HG03139 (cell line): Measurements from ENCODE around the gene SLC35B1.
A peak's percentile ranks its signal among the peaks of the same experiment; 100 is the strongest.

ENCODE experiments used
- ATAC-seq: cut with Tn5 transposase; IDR thresholded peaks from one replicate; pipeline ENCODE4 v1.9.1; 2021; ENCODE audit not compliant: unreplicated experiment

The SLC35B1 gene, protein sequence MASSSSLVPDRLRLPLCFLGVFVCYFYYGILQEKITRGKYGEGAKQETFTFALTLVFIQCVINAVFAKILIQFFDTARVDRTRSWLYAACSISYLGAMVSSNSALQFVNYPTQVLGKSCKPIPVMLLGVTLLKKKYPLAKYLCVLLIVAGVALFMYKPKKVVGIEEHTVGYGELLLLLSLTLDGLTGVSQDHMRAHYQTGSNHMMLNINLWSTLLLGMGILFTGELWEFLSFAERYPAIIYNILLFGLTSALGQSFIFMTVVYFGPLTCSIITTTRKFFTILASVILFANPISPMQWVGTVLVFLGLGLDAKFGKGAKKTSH

DNA sequence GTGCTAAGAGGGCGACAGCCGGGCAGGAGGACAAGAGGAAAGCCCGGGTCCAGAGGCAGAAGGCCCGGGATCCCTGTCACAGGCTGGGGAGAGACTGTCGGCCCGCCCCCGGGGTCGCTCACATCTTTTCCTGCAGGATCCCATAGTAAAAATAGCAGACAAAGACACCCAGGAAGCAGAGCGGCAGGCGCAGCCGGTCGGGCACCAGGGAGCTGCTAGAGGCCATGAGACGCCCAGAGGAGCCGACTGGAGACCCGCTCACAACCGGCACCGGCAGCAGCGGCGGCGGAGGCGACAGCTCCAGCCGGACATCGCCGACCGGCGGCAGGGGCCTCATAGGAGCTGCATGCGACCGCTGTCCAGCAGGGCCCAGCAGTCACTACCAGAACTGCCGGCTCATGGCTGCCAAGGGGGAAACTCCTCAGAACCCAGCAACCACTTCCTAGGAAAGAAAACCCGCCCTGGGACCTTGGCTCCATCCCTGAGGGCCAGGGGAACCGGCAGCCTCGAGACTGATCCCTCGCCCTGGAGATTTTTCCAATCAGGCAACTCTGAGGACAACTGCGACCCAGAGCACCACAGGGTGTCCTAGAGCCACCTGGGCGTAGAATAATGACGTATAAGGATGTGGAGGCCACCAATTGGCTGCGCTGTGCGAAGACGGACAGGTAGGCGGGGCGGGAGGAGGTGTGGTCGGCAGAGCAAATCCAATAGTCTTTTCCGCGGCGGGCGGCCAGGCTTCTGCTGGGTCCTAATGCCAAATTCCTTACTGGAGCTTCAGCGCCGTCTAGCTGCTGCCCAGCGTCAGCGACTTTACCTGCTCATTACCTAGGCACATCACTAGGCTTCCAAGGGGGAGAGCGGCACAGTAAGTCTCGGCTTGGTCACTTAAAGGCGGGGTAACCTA lies at the start of gene SLC35B1:
Gene SLC35B1 (minus strand): TSS at position 357 of the 907 bp plus-strand sequence. CDS start 131 bp downstream, at position 226.
- peak; percentile 91 for ATAC-seq

DNA sequence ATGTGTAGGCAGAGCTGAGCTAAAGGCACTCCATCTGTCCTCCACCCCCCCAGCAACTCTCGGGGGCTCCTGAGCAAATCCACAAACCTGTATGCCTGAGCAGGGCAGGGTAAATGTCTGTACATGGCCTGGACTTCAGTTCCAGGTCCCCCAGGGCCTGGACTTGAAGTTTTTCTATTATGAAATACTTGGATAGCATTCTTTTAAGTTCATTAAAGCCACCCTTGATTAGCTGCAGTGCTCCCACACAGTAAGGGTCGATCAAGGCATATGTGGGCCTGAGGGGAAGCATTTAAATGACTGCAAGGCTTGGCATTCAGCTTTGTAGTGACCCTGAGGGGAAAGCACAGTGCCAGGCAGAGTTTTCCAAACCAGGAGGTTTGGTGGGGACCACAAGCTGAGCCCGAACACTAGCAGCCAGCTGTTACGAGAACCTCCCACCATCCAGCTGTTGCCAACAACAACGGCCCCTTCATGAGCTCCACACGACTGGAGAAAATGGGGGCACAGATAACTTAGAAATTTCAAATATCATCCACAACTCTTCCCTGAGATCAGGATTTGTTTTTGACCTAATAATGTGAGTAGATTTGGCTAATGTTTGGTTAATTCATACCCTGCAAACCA lies 49.5 kb upstream of the SLC35B1 start:
- no peak for ATAC-seq

DNA sequence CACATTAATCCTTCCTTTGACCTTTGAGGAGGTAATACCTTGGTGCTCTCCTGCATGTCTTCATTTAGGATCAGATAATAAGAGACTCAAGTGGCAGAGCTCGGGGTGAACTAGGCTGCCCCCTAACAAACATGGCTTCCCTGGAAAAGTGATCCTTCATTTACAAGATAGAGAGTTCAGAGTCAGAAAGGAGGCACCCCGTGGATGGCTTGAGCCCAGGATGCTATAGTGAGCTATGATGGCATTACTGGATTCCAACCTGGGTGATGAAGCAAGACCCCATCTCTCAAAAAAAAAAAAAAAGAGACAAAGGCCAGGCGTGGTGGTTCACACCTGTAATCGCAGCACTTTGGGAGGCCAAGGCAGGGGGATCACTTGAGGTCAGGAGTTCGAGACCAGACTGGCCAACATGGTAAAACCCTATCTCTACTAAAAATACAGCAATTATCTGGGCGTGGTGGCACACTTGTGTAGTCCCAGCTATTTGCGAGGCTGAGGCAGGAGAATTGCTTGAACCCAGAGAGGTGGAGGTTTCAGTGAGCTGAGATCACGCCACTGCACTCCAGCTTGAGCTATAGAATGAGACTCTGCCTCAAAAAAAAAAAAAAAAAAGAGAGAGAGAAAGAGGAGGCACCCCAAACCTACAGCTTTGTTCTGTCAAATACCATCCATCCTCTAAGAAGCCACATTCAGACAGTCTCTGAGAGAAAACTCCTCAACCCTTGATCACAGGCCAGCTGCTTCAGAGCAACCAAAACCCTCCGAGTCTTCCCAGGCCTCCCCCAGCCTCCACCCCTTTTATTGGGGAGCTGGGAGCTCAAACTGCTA lies 48.8 kb upstream of the SLC35B1 start:
- ATAC-seq: no peak

DNA sequence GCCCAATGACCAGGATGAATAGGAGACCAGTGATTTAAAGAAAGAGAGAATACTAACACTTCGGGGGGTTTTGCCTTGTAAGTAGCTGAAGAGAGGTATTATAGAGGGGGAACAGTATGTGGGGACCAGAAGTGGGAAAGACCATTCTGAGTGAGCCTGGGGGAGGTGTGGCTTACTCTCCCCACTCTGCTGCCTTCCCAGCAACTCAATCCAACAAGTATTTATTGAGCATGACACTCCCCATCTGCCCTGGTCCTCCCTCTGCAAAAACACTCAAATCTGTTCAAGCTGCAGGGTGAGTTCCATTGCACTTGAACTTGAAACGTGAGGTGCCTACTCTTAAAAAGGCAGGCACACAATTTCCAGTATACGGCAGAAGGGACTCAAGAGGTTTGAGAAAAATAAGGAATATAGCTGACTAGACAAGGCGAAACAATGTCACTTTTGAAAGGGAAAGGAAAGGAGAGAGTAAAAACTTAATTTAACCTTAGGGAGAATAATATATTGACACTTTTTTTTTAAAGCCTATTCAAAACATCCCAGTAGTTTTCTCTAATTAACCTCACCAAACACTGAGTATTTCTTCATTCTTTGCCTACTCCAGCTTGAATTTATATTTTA lies 48.0 kb upstream of the SLC35B1 start:
- no peak for ATAC-seq

DNA sequence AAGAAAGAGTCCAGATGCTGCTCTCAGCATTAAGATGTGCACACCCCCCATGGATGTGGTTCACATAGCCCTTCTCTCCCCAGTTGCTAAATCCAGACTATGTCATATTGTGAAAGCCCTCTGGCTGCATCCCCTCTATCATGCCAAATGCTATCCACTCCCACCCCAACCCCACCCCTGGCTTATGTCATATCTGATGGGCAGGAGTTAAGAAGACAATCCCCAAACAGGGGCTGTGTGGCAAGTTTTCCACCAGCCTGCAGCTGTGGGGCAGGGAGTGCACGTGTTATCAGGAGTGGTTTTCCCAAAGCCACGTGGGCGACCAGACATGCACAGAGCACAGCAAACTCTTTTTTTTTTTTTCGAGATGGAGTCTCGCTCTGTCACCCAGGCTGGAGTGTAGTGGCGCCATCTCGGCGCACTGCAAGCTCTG lies 46.2 kb upstream of the SLC35B1 start:
- ATAC-seq: no peak

DNA sequence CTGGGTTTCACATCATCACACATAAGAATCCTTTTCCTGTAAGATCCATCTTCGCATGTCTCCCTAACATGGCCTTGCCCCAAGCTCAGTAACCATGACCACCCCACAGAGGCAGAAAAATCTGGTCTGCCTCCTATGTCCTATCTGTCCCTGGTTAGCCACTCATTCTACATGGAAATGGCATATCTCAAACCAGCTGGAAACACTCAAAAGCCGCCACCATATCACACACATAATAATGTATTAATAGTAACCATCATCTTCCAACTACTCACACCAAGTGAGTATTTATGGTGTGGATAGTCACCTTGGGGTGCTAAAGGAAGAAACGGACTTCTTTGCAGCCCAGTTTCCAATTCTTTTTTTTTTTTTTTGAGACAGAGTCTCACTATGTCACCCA lies 44.7 kb upstream of the SLC35B1 start:
- no peak for ATAC-seq

DNA sequence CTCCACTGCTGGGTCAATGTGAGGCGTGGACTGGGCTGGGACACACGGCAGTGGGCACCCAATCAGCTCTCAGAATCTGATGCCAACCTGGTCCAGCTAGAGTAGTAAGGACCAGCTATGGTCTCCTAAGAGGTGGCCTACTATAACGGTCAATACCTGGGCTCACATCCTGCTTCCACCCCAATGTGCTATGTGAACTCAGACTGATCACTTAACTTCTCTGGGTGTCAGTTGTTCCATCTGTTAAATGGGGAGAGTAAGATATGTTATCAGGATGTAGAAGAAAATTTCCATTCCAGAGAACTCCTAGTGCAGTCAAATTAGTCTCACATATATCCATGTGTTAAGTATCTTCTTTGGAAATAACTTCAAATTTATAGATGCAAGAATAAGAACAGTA lies 42.0 kb upstream of the SLC35B1 start:
- no peak for ATAC-seq

DNA sequence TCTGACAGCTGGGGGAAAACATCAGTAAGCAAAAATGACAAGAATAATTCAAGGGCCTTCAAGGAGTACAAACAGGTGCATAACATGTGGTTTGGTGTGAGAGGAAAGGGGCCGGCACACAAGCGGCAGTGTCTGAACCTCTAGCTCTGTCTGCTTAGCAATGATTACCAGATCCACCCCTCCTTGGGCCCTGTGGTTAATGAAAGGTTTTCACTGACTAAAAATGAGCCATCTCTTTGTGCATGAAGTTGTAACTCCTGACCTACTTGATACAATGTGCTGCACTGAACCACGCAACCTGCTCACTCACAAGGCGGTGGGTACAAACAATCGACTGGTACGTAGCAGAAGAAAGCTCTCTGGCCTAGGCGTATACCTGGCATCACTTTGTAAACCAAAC lies 41.0 kb upstream of the SLC35B1 start:
- peak; percentile 78 for ATAC-seq

DNA sequence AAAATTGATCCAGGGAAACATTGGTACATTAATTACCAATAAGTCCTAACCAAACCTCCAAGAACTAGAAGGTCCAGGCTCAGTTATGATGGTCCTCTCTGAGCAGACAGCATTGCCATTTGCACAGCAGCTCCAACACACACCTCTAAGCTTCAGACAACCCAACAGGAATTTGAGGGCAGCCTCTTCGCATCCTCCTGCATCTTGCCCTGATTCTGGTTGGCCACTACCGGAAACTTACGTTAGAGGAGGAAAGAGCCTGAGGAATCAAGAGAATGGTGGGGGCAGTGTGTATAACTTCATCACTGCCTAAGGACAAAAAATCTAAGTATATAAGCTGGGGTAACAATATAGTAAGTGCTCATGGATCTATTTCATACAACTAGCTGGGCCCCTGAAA lies 40.5 kb upstream of the SLC35B1 start:
- no peak for ATAC-seq

DNA sequence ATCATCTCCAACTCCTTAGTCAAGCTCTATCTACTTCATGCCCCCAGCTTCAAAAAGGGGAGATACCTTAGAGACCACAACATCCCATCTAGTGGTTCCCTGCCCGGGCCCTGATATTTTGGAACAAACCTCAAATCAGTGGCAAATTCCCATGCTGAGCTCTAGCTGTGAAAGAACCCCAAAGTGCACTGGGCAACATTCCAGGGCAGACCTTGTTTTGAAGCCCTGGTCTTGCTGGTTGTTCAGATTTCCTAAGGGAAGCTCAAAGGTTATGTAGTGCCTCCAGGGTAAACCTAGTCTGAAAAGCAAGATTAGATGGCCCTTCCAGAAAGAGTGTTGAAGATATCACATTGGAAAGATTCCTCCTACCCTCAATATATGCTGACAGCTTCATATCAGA lies 39.9 kb upstream of the SLC35B1 start:
- no peak for ATAC-seq

DNA sequence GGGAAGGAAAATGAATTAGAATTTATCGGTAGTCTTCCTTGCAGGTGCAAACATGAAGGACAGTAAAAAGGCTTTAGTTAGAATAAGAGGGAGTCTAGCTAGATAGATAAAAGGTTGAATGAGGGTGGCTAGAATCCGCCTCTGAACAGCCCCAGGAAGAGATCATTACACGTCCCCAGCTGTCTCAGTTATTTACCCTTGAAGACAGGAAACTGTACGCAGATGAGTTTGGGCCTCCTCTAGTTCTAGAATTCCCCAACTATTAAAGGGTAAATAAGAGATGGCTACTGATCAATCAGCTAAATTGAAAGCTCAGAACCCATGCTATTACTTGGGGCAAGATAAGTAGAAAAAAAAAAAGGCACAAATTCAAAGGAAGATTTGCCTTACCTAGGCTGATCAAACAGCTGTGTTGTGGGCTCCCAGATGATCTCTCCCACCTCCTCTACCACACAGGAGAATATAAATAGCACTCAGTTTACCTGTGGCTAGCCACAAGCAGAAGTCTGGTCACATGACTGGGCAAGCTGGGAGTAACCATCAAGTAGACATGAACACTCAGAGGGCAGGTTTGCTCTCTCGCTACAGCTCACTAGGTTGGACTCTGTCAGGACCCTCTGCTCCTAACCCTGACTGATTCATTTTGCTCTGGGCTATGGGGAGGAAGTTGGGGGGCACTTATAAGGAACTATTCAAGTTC lies 39.2 kb upstream of the SLC35B1 start:
- peak; percentile 41 for ATAC-seq

DNA sequence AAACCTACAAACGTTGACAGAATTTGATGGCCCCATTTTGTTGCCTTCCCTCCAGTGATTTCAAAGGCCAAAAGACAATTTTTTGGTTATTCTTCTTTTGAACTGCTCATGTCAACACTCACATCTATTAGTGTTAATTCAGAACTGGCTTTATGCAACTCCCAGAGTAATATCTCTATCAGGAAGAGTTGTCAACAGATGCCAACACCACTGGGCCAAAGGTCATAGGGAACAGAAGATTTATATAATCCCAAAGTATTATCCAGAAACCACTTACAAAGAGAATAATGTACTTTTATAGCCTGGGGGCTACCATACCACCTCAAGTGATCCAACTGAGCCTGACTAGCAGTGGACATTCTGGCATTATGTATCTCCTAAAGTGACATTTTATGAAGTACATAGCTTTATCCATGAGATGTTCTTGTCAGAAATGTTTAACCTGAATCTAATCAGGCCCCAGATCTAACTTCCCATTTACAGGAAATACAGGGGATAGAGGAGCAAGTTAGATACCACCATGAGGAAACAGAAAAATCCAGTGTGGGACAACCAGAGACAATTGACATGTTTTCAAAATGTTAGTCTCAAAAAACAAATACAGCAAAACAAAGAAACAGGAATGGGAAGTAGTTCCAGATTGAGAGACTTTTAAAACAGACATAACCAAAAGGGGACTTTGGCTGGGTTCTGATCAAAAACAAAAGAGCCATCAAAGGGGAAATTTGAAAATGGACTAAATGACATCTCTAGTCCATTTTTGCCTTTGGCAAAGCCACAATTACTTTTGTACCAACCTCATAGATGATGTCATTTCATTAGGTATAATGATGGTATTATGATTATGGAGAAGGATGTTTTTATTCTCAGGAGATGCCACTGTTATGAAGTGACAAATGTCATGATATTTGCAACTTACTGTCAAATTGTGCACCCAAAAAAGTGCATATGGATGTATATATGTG lies 37.7 kb upstream of the SLC35B1 start:
- no peak for ATAC-seq

DNA sequence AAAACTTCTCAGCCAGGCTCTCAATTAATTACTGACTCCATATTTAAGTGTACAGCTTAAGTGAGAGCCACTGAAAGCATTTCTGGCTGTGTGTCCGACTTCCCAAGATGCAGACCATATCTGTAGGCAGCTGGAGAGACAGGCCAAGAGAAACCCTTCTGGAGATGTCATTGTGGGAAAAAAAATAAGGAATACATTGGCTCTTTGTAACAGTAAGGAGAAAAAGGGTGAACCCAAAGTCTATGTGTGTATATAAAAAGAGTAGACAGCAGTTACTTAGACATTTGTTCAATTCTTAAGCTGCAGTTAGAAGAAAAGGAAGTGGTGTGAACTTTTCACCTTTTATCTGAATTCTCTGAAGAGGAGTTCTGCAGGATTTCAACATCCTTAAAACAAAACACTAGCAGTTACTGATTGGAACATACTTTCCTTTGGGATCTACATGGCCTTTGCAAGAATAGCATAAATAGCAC lies 34.4 kb upstream of the SLC35B1 start:
- ATAC-seq: no peak

DNA sequence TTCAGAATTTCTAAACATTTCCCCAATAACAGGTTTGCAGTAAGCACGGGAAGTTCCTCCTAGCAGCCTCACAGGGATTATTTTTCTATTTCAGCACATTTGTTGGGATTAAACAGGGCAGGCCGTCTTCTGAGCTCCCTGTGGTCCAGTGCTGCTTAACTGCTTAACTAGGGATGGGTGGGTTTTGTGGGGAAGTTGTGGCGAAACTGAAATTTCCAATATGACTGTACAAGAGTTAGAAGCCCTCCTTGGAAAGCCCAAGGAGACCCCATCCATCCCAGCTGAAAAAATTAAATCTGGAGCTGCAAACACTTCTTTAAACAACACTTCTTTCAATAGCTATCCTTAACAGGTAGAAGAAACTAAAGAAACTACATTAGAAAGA lies 33.9 kb upstream of the SLC35B1 start:
- ATAC-seq: no peak

DNA sequence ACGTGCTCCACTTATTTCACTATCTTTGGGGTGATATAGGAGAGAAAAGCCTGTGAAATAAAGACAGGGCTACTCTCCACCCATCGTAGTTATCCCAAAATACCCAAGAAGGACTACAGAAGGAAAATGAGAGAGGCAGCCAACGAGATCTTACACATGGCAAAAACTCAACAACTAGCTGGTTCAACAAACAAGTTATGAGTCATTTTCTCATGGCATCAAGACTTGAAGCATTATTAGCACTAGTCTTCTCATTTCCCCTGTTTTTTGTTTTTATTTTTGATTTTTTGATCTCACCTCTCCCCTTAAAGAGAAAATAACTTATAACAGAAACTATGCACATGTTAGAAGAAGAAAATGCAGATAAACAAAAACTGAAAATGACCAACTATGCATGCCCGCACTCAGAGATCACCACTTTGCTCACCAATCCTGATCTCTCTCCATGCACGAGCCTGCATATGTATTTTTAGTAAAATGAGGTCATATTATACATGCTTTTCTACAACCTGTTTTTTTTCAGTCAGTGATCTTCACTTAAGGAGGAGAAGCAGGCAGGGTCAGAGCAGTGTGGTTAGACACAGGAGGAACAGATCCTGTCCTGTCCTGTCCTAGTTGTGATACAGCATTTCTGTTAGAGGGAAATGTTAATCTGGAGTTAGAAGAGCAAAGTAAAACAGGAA lies 33.4 kb upstream of the SLC35B1 start:
- ATAC-seq: no peak

DNA sequence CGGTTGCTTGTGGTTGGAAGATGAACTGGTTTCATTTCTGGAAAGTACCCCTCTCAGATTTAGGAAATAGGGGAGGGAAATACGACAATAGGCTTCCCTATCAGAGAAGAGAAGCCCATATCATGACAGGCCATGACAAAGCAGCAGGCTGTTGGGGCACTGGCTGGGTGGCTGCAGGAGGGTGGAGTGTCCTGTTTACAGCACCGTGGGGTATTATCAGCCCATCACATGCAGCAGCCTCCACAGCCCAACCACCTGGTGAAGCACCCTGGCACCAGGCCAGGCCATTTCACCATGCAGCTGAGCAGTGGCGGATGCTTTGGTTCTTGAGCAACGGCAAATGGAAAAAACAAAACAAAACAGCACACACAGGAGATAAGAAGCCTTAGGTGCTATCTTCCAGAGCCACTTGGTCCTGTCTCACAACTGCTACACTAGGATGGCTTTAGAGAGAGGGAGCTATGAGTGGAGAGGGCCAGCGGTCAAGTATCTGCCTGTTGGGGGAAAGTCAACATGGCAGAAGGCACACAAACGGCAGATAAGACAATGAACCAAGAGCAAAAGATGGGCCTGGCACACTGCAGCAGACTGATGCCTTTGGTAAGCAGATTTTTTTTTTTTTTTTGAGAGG lies 32.0 kb upstream of the SLC35B1 start:
- peak; percentile 54 for ATAC-seq

DNA sequence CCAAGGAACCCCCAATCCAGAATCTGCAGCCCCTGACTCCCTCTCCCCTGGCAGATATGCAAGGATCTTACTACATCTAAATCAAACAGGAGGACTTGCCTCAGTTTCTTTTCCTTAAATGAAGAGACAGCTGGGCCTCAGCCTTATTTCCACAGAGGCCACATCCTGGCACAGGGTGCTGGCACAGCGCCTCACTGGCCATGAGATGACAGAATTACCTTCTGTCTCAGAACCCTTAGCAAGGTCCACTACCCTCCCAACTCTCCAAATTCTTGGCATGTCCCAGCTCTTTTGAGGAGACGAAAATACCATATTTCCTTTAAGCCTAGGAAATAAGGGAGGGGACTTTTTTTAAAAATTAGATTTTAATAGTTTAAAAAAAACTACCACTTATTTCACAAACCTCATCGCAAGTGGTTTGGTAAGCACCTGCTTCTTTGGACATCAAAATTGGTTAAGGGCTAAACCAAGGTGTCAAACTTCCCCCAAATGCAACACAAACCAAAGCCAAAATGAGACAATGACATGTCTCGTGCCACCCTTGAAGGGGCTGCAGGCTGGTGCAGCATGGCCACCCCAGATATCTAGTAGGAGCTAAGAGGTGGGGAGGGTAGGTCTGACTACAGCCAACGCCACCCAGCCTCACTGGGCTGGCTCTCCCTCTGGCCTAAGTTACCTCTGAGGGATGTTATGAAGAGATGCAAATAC lies 30.8 kb upstream of the SLC35B1 start:
- no peak for ATAC-seq
